SKM-1 (cell line): ENCODE data around the gene ARL8A.
"Not testable (repeated sequence)": the region's sequence is repeated elsewhere in the genome, so short reads cannot be mapped to it uniquely, and the experiment has no call there.

ENCODE experiments used
- DNase-seq: peaks from one replicate; lab custom pipeline; 2025; ENCODE audit not compliant: unreplicated experiment; lab: John Stamatoyannopoulos, UW

Gene ARL8A

DNA sequence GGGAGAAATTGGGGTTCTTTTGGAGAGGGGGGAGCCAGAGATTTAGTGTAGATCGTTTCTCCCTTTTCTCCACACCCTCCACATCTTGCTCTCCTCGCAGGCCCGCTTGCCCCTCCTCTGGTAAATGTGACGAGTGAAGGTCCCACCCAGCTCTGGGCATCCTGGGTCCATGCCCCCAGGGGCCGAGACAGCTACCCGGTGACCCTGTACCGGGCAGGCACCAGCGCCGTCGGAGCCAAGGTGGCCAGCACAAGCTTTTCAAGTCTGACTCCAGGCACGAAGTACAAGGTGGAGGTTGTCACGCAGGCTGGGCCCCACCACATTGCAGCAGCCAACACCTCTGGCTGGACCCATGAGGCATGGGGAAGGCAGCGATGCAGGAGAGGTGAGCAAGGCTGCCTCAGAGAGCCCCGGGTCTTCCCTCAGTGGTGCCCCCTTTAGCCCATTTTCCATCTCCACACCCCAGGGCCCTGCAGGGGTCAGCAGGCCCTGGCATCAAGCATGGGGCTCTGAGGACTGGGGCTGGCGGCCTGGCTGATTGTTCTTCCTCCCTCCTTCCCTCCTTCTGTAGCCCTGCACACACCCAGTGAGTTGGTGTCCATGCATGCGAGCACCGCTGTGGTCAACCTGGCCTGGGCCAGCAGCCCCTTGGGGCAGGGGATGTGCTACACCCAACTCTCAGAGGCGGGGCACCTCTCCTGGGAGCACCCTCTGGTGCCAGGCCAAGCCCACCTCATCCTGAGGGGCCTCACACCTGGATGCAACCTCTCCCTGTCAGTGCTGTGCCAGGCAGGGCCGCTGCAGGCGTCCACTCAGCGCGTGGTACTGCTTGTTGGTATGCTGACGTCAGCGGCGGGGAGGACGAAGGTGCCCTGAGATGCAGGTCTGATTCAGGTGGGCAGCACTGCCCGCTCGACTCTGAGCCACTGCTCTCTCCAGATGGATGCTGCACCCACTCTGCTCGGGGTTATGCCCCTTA lies 32.7 kb upstream of the ARL8A start:
- no peak for DNase-seq

- DNase-seq, result no peak
Measured at GRCh38 chr1:202173993-202174392, 29.5 kb upstream of the ARL8A start.

DNA sequence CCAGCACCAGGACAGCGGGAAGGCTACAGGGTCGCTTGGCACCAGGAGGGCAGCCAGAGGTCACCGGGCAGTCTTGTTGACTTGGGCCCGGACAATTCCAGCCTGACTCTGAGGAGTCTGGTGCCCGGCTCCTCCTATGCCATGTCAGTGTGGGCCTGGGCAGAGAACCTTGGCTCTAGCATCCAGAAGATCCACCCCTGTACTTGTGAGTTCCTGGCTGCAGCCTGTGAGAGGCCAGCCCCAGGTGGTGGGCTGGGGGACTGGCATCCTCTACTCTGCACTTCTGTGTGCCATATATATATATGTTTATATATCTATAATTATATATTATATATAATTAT lies 27.4 kb upstream of the ARL8A start:
- no peak for DNase-seq

DNA sequence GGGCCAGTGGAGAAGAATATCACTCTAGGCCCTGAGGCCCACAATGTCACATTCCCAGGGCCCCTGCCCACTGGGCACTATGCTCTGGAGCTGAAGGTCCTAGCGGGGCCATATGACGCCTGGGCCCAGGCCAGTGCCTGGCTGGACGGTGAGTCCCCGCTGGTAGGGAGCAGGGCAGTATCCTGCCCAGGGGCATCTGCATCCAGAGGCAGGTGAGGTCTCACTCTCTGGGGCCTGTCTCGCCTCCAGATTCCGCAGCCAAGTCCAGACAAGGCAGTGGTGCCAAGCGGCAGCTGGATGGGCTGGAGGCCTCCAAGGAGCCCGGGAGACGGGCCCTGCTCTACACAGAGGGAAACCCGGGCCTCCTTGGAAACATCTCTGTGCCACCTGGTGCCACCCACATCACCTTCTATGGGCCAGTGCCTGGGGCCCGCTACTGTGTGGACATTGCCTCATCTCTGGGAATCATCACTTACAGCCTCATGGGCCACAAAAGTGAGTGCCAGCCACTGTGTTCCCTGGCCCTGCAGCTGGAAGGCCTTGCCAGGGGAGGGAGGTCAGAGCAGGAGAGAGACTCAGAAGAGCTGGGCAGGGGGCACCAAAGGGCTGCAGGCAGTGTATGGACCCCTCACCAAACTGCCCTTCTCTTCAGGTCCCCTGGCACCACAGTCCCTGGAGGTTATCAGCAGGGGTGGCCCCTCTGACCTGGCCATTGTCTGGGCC lies 26.9 kb upstream of the ARL8A start:
- no peak for DNase-seq

GRCh38 chr1:202170726-202171125 lies 26.2 kb upstream of the ARL8A start:
- no peak for DNase-seq

DNA sequence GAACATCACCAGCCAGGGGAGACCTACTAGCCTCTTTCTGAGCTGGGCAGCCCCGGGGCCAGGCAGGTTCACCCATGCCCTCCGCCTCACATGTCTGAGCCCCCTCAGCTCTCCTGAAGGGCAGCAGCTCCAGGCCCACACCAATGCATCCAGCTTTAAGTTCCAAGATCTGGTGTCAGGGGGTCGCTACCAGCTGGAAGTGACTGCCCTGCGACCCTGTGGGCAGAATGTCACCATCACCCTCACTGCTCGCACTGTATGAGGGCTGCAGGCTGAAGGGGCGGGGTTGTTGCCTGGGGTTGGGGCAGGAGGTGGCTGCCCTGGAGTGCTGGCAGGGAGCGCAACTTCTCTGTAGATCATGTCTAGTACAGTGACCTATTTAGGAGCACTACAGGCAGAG lies 24.3 kb upstream of the ARL8A start:
- DNase-seq, result no peak

DNA sequence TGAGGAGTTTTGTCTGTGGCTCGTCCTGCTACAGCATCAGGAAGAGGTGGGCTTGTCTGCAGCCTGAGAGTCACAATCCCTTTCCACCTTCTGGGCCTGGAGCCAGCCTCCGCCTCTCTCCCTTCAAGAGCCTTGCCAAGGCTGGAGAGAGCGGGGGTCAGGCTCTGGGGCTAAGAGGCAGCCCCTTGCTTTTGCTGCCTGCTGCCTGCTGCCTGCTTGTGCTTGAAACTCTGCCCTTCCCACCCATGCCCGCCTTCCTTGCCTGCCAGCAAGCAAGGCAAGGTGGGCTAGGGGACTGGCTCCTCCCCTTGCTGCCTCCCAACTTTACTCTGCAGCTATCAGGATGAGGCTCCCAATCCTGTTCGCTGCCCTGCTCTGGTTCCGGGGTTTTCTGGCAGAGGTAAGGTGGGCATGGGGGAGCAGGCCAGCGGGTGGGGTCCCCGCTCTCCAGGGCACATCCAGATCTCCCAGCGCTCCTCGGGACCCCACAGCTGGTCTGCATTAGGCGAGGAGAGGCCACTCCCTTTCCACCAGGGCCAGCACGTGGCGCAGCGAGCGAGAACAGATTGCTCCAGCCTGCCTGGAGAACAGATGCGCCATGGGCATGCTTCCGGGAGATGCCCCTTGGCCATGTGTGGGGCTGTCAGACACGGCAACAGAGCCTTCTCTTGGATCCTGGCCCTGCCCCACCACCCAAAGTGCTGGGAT lies 23.3 kb upstream of the ARL8A start:
- no peak for DNase-seq

GRCh38 chr1:202167054-202167453 lies 22.5 kb upstream of the ARL8A start:
- not testable (repeated sequence) for DNase-seq

GRCh38 chr1:202165942-202166843 lies 21.7 kb upstream of the ARL8A start:
- no peak for DNase-seq

DNA sequence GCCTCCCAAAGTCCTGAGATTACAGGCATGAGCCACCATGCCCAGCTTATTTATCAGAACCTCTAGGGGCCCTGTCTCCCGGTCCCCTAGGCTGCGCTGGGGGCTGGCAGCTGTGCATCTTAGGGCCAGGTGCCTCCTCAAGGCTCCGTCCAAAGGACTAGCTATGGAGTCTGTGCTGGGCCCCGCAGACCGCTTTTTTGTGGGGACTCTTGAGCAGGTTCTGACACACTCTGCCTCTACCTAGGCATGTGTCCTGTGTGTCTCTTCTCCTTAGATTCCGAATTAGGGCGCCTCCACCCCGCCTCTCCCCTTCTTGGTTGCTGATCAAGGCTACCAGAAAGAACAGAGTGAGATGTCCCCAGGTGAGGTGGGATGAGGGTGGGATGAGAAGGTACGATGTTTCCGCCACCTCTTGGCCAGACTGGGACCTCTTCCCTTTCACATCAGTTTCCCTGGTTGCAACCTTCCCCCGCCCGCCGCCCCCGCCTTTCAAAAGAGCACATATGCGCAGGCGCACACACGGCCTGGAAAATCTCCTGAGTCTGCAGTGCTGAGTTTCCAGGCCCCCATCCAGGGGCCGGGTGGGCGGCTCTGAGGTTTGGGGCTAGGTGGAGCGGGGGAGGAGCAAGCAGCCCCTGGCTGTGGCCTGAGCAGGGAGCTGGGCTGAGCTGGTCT lies 20.9 kb upstream of the ARL8A start:
- no peak for DNase-seq

GRCh38 chr1:202164271-202165037 lies 19.9 kb upstream of the ARL8A start:
- no peak for DNase-seq

DNA sequence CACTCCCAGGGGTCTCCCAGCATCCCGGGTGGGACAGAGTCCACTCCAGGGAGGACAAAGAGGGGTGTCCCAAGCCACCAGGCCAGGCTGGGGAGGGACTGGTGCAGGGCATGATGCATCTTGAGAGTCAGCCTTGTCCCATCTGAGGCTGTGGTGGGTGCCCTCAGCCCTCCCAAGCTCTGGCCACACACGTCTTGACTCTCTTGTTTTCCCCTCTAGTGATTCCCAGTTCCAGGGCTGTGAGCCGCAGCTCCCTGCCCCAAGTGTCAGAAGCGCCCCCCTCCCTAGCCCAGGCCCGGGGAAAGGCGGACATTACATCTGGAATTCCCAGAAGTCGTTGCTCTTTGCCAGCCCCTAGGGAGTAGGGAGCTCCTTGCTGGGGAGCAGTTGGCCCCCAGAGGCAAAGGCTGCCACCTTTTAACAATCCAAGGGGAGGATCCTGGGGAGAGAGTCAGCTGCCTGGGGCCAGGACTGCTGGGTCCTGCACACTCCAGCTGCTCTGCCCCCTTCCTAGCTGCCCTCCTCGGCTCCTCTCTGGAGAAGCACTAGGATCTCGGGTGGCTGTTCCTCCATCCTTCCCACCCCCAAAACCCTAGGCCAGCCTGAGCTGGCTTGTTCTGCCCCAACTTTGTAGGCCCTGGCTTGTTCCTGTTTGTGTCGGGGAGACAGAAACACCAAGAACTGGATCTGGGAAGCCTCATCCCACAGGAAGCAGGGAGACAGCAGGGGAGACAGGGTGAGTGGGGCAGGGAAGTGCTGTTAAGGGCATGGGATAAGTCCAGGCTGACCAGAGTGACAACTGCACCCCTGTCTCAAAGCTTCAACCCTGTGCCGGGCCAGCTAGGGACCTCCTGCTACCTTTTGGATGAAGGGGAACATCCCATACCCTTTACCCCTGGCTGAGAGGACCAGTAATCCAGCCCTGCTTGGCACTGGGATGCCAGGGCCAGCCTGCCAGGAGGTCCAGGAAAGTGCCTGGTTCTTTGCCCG lies 19.0 kb upstream of the ARL8A start:
- no peak for DNase-seq

GRCh38 chr1:202162418-202163280 lies 18.1 kb upstream of the ARL8A start:
- DNase-seq, result peak; percentile 83

DNA sequence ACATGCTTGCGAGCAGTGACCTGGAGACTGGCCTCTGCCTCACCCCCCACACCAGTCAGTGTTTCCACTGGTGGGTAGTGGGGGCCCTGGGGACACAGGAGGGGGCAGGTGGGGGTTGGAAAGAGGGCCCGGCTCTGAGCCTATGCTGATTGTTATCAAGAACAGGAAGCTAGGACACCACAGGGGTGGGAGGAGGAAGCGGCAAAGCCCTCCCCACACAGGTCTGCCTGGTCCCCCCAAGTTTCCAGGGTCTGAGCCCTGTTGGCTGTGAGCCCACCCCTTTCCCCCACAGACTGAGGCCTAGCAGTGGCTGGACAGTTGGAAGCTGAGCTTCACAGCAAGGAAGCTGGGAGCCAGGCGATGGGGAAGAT lies 17.5 kb upstream of the ARL8A start:
- DNase-seq, result peak; percentile 55

GRCh38 chr1:202161151-202162046 lies 16.9 kb upstream of the ARL8A start:
- peak; percentile 35 for DNase-seq

- DNase-seq, result peak; percentile 42
Measured at GRCh38 chr1:202160377-202160940, 15.9 kb upstream of the ARL8A start, which contains the start of gene PTPN7. PTPN7 (minus strand) TSS chr1:202160602; CDS start chr1:202159402, 1,200 bp downstream.
